DMS53 treated with DMSO at 0.1 percent for 48 hours (cell line): Measurements from ENCODE around the gene IFNA10.
A peak's percentile ranks its signal among the peaks of the same experiment; 100 is the strongest.
"Not testable (repeated sequence)": the region's sequence is repeated elsewhere in the genome, so short reads cannot be mapped to it uniquely, and the experiment has no call there.

Experiments used
- DNase-seq: peaks from one replicate; lab custom pipeline; 2025; ENCODE audit not compliant: unreplicated experiment; lab: John Stamatoyannopoulos, UW

IFNA10 gene

GRCh38 chr9:21207043-21207442, at the start of gene IFNA10:
IFNA10 (minus strand) TSS chr9:21207143; CDS start chr9:21207097, 46 bp downstream.
- DNase-seq = not testable (repeated sequence)

GRCh38 chr9:21255538-21256212, 48.7 kb upstream of the IFNA10 start:
- no peak for DNase-seq

- peak; percentile 63 for DNase-seq
Observed at GRCh38 chr9:21252721-21253547, 46.0 kb upstream of the IFNA10 start.

GRCh38 chr9:21251638-21252037, 44.7 kb upstream of the IFNA10 start:
- no peak for DNase-seq

- no peak for DNase-seq
Observed at GRCh38 chr9:21251190-21251589, 44.2 kb upstream of the IFNA10 start.

- DNase-seq = no peak
Observed at GRCh38 chr9:21244836-21245235, 37.9 kb upstream of the IFNA10 start.

- DNase-seq = no peak
Observed at GRCh38 chr9:21239911-21240310, 33.0 kb upstream of the IFNA10 start, which contains the start of gene IFNA14. IFNA14 (minus strand) TSS chr9:21240005; CDS start chr9:21239935, 70 bp downstream.

GRCh38 chr9:21236360-21236714, 29.4 kb upstream of the IFNA10 start:
- not testable (repeated sequence) for DNase-seq

GRCh38 chr9:21235468-21236359, 28.8 kb upstream of the IFNA10 start:
- peak; percentile 49 for DNase-seq

GRCh38 chr9:21234153-21234687, 27.3 kb upstream of the IFNA10 start:
- DNase-seq = no peak

GRCh38 chr9:21233258-21233657, 26.3 kb upstream of the IFNA10 start:
- DNase-seq = no peak

GRCh38 chr9:21228122-21228521, 21.2 kb upstream of the IFNA10 start, which contains the start of gene IFNA17:
IFNA17 (minus strand) TSS chr9:21228222; CDS start chr9:21228173, 49 bp downstream.
- no peak for DNase-seq

GRCh38 chr9:21217211-21217610, 10.3 kb upstream of the IFNA10 start, which contains the start of gene IFNA16:
IFNA16 (minus strand) TSS chr9:21217311; CDS start chr9:21217305, 6 bp downstream.
- DNase-seq = not testable (repeated sequence)

- not testable (repeated sequence) for DNase-seq
Observed at GRCh38 chr9:21213411-21214326, 6.7 kb upstream of the IFNA10 start.

- DNase-seq = not testable (repeated sequence)
Observed at GRCh38 chr9:21212160-21212559, 5.2 kb upstream of the IFNA10 start.

GRCh38 chr9:21210782-21211181, 3.8 kb upstream of the IFNA10 start:
- DNase-seq = not testable (repeated sequence)

- DNase-seq = no peak
Observed at GRCh38 chr9:21210311-21210710, 3.4 kb upstream of the IFNA10 start.

GRCh38 chr9:21205204-21205603, 1.7 kb downstream of the IFNA10 start:
- no peak for DNase-seq

GRCh38 chr9:21202105-21202504, 4.8 kb downstream of the IFNA10 start, which contains the start of gene IFNA7:
IFNA7 (minus strand) TSS chr9:21202205; CDS start chr9:21202165, 40 bp downstream.
- DNase-seq = not testable (repeated sequence)
